Nucleus accumbens (tissue), 56 donors: Measurements from ENCODE around the gene PFKFB4.
"Not testable (repeated sequence)": the region's sequence is repeated elsewhere in the genome, so short reads cannot be mapped to it uniquely, and the experiment has no call there.

Source experiments
- DNase-seq, 56 donors: peaks; one replicate each; lab custom pipeline; 2025; lab: John Stamatoyannopoulos, UW

The PFKFB4 gene

GRCh38 chr3:48562367-48563095 lies 5.9 kb upstream of the PFKFB4 start:
- DNase-seq, result no peak

GRCh38 chr3:48561045-48561736 lies 4.6 kb upstream of the PFKFB4 start:
- peak in 26 of 56 donors; percentile 2 to 62 (median 20) for DNase-seq

GRCh38 chr3:48560648-48561018 lies 4.0 kb upstream of the PFKFB4 start:
- peak in 6 of 56 donors; percentile 10 to 43 (median 18) for DNase-seq

- DNase-seq, result peak in 4 of 56 donors; percentile 25 to 34 (median 29)
These were observed 2.0 kb upstream of the PFKFB4 start for GRCh38 chr3:48558493-48559134.

- peak in 1 of 56 donors; percentile 38 for DNase-seq
These were observed 431 bp downstream of the PFKFB4 start for GRCh38 chr3:48555949-48556795.

GRCh38 chr3:48555231-48555948 lies 1.2 kb downstream of the PFKFB4 start:
- no peak for DNase-seq

- peak in 1 of 56 donors; percentile 48 for DNase-seq
These were observed 2.4 kb downstream of the PFKFB4 start for GRCh38 chr3:48553886-48554845.

GRCh38 chr3:48553361-48553760 lies 3.2 kb downstream of the PFKFB4 start:
- DNase-seq, result no peak

GRCh38 chr3:48552111-48552951 lies 4.3 kb downstream of the PFKFB4 start:
- DNase-seq, result no peak

GRCh38 chr3:48551651-48552050 lies 5.0 kb downstream of the PFKFB4 start:
- DNase-seq, result not testable (repeated sequence)

GRCh38 chr3:48548729-48549705 lies 7.6 kb downstream of the PFKFB4 start:
- peak in 53 of 56 donors; percentile 19 to 92 (median 72) for DNase-seq

GRCh38 chr3:48548126-48548525 lies 8.5 kb downstream of the PFKFB4 start:
- no peak for DNase-seq

GRCh38 chr3:48546203-48546829 lies 10.3 kb downstream of the PFKFB4 start:
- DNase-seq, result peak in 9 of 56 donors; percentile 3 to 50 (median 28)

GRCh38 chr3:48544141-48544540 lies 12.5 kb downstream of the PFKFB4 start:
- no peak for DNase-seq

- DNase-seq, result peak in 6 of 56 donors; percentile 7 to 32 (median 18)
These were observed 13.2 kb downstream of the PFKFB4 start for GRCh38 chr3:48543271-48543866.

GRCh38 chr3:48538451-48538850 lies 18.2 kb downstream of the PFKFB4 start:
- no peak for DNase-seq
